GOT3 (cell line): ENCODE measurements around the gene ZNF624.
A peak's percentile ranks its signal among the peaks of the same experiment; 100 is the strongest.

Experiments
- DNase-seq: peaks from one replicate; lab custom pipeline; 2025; ENCODE audit warnings: mixed read lengths; lab: John Stamatoyannopoulos, UW

ZNF624 gene

DNA sequence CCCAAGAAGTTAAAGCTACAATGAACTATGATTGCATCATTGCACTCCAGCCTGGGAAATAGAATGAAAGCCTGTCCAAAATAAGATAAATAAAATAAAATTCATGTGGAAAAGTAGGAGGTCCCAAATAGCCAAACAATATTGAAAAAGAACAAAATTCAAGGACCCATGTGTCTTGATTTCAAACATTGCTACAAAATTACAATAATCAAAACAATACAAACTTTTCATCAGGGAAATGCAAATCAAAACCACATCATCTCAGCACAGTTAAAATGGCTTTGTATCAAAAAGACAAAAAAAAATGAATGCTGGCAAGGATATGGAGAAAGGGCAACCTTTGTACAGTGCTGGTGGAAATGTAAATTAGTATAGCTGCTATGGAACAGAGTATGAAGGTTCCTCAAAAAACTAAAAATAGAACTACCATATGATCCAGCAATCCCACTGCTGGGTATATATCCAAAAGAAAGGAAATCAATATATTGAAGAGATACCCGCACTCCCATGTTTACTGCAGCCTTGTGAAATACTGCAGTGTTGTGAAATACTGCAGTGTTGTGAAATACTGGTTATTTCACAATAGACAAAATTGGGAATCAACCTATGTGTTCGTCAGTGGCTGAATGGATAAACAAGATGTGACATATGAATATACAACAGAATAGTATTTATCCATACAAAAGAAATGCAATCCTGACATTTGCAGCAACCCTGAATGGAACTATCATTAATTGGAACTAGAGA is 60.1 kb downstream of the ZNF624 start:
- no peak for DNase-seq

DNA sequence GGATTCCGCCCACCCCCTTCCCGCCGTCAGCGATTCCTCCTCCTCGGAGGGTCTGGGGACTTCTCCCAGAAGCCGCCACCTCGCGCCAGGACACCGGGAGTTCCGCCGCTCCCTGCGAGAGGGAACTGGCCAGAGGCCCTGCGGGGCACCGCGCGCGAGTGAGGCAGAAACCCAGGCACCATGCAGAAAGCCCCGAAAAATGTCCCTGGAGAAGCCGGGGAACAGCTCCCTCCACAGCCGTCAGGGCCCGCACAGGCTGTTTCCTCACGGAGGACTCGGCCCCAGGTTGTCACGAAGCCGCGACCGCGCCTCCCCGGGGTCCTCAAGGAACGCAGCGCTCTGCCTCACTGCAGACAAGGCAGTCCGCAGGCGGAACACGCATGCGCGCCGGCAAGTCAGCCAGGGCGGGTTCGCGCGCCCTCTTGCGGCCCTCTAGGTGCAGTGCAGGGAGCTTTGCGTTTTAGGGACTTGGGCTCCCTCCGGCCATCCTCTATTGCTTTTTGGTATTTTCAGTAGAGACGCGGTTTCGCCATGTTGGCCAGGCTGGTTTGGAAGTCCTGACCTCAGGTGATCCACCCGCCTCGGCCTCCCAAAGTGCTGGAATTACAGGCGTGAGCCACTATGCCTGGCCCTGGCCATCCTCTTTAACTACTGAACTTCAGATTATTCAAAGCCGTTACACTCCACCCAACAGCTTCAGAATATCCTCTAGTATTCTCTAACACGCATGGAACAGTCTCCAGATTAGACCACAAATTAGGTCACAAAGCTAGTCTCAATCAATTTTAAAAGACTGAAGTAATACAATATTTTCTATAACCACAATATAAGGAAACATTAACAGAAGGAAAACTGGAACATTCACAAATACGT is 64.3 kb downstream of the ZNF624 start:
- peak; percentile 70 for DNase-seq

DNA sequence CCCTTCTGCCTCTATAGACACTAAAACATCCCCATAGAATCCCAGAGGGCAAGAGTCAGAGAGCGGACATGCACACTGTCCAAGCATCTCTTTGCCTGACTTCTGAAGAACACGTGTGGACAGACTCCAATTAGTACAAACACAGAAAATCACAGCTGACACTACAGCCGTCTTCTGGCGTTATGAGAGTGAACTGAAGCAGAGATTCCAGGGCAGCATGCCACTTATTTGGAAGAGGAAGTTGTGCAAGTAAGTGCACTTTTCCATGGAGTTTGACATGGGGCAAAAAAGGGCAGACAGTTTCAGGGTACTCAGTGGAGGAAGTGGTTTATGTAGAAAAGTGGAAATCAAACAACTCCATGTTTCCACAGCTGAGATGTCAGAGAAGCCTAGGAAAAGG is 67.9 kb downstream of the ZNF624 start:
- DNase-seq = no peak

DNA sequence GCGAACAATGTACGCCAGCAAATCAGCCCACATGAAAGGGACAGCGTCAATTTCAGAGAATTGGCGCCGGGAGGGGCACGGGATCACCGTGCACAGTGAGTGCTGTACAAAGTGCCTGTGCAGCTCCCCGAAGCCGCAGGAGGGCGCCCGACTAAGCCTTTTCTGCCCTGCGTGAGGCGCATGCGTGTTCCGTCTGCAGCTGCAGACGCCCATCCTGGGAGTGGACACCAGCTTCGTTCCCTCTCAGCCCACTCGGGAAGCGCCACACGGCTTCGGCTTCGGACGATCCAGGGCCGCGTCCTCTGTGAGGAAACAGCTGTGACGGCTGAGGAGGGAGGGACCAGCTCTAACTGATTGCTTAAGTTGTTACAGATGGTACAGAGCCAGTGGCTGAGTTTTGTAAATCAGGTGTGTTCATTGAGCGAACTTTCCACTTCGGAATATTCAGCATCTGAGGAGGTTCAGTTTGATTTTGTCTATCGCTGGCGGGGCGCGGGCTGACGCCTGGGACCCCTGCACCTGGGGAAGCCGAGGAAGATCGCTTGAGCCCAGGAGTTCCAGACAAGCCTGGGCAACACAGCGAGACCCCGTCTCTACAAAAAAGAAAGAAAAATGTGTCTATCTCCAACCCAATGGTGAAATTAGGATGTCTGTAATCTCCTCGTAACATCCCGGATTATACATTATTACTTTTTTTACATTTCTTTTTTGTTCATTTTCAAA is 69.2 kb downstream of the ZNF624 start:
- DNase-seq = peak; percentile 65

DNA sequence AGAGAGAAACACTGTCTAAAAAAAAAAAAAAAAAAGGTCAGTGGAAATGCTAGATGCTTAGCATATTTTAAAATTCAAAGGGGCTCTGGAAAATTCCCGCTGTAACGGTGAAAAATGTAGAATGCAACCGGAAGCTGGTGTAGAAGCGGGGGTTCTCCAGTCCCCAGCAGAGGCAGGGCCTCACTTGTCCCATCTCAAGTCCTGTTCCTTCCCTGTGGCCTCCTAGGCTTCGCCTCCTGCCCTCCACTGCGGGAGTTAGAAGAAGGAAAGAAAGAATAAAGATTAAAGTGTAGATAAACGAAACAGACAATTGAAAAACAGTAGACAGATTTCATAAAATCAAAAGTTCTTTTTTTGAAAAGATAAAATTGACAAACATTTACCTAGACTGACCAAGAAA is 69.9 kb downstream of the ZNF624 start:
- no peak for DNase-seq

DNA sequence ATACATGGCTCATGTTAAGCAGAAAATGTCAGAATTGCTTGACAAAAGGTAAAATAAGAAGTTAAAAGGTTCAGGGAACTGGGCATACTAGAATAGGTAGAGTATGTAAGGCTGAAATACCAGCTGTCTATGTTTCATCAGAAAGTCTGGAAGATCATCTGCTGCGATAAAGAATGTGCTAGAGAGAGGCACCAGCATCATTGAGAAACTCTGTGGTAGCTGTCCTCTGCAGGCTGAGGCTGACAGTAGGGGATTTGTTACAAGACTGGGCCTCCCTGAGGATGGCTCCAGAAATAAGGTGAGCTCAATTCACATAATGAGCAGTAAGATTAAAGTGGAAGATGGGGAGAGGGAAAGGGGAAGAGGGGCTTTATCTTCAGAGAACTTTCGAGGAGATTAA is 80.2 kb downstream of the ZNF624 start:
- no peak for DNase-seq
